Measurements from ENCODE around the gene MAS1. TPM values are rescaled to one million over a fixed set of nuclear protein-coding genes. Genes with fewer than 3 reads are reported as not detected.

The MAS1 gene
- total and polyA plus RNA-seq, 2 experiments from 2014 or later, result not detected

- 75 to 82% methylated on average over 5 of the region's 5 CpGs for WGBS, 2 experiments (ENCODE audit: low coverage in 1 of 2, low lambda C conversion rate in 2 of 2, missing lambda C conversion rate in 2 of 2)
- no peaks in the 10 kb centered on the region for H3F3A ChIP-seq (ENCODE audit: insufficient read depth)
- H3K27ac ChIP-seq, result no peak overlapping the region
- H3K4me3 ChIP-seq, result no peak overlapping the region
- no peaks in the 10 kb centered on the region; the same call in 1 of the 2 replicates for H3K27me3 ChIP-seq (replicated peaks; ENCODE audit: insufficient read depth)
- H3K79me2 ChIP-seq (ENCODE audit: insufficient read depth), result no peaks in the 10 kb centered on the region
- H3K9me3 ChIP-seq (ENCODE audit: low read depth), result no peaks in the 10 kb centered on the region
- no peak overlapping the region for H2AFZ ChIP-seq
- no peaks in the 10 kb centered on the region for H4K20me1 ChIP-seq (ENCODE audit: insufficient read depth)
- no peak overlapping the region for H3K9ac ChIP-seq
- in situ Hi-C loops (cut with MboI), result no loop called here
- H3K9me2 ChIP-seq (ENCODE audit: insufficient read depth), result no peaks in the 10 kb centered on the region
- no peak for DNase-seq
- H3K36me3 ChIP-seq (ENCODE audit: low read depth), result no peaks in the 10 kb centered on the region
- TF ChIP-seq EZH2 (IDR thresholded peaks at IDR 0.05; ENCODE audit: insufficient read depth, poor library complexity, severe bottlenecking), result no peak
- no peak for TF ChIP-seq EZH2phosphoT487 (IDR thresholded peaks at IDR 0.05; ENCODE audit: insufficient read depth, low read depth)
- H3K4me2 ChIP-seq (ENCODE audit: unreplicated experiment), result no peak overlapping the region
- no peaks in the 10 kb centered on the region for H3K4me1 ChIP-seq (ENCODE audit: insufficient read depth)
Observed at GRCh38 chr6:159877256-159877808, 13.5 kb upstream of the MAS1 start.

GRCh38 chr6:159878341-159878740, 12.4 kb upstream of the MAS1 start:
- Histone ChIP-seq H3K27ac (no peak overlapping the region), H3K36me3 (ENCODE audit: low read depth) (no peaks in the 10 kb centered on the region), H3K79me2 (ENCODE audit: insufficient read depth) (no peaks in the 10 kb centered on the region), H3K4me1 (ENCODE audit: insufficient read depth) (no peaks in the 10 kb centered on the region), H3K4me3 (no peak overlapping the region), H3K9ac (no peak overlapping the region), H4K20me1 (ENCODE audit: insufficient read depth) (no peaks in the 10 kb centered on the region), H3F3A (ENCODE audit: insufficient read depth) (no peaks in the 10 kb centered on the region), H3K4me2 (ENCODE audit: unreplicated experiment) (no peak overlapping the region), H2AFZ (no peak overlapping the region), H3K9me2 (ENCODE audit: insufficient read depth) (no peaks in the 10 kb centered on the region), H3K27me3 (replicated peaks; ENCODE audit: insufficient read depth) (no peaks in the 10 kb centered on the region; the same call in 1 of the 2 replicates), H3K9me3 (ENCODE audit: low read depth) (no peaks in the 10 kb centered on the region)
- TF ChIP-seq EZH2phosphoT487 (IDR thresholded peaks at IDR 0.05; ENCODE audit: insufficient read depth, low read depth) (no peak), EZH2 (IDR thresholded peaks at IDR 0.05; ENCODE audit: insufficient read depth, poor library complexity, severe bottlenecking) (no peak)
- WGBS, 2 experiments (ENCODE audit: low coverage in 1 of 2, low lambda C conversion rate in 2 of 2, missing lambda C conversion rate in 2 of 2), result 68 to 70% methylated on average over 8 of the region's 8 CpGs
- DNase-seq, result no peak
- in situ Hi-C loops (cut with MboI), result no loop called here

- Histone ChIP-seq H4K20me1 (ENCODE audit: insufficient read depth) (no peaks in the 10 kb centered on the region), H3K9me2 (ENCODE audit: insufficient read depth) (no peaks in the 10 kb centered on the region), H3K27me3 (replicated peaks; ENCODE audit: insufficient read depth) (no peaks in the 10 kb centered on the region; the same call in 1 of the 2 replicates), H3K9ac (no peak overlapping the region), H3K4me3 (no peak overlapping the region), H3K36me3 (ENCODE audit: low read depth) (no peaks in the 10 kb centered on the region), H3K4me1 (ENCODE audit: insufficient read depth) (no peaks in the 10 kb centered on the region), H3K9me3 (ENCODE audit: low read depth) (no peaks in the 10 kb centered on the region), H3F3A (ENCODE audit: insufficient read depth) (no peaks in the 10 kb centered on the region), H2AFZ (no peak overlapping the region), H3K27ac (no peak overlapping the region), H3K79me2 (ENCODE audit: insufficient read depth) (no peaks in the 10 kb centered on the region), H3K4me2 (ENCODE audit: unreplicated experiment) (no peak overlapping the region)
- TF ChIP-seq EZH2phosphoT487 (IDR thresholded peaks at IDR 0.05; ENCODE audit: insufficient read depth, low read depth) (no peak), EZH2 (IDR thresholded peaks at IDR 0.05; ENCODE audit: insufficient read depth, poor library complexity, severe bottlenecking) (no peak)
- in situ Hi-C loops (cut with MboI), result no loop called here
- DNase-seq, result no peak
- 74 to 81% methylated on average over 11 of the region's 11 CpGs for WGBS, 2 experiments (ENCODE audit: low coverage in 1 of 2, low lambda C conversion rate in 2 of 2, missing lambda C conversion rate in 2 of 2)
Observed at GRCh38 chr6:159879856-159880255, 10.9 kb upstream of the MAS1 start.

- Histone ChIP-seq H3K27me3 (replicated peaks; ENCODE audit: insufficient read depth) (peaks cover under 1% of the 10 kb centered on the region; the same call in 1 of the 2 replicates), H3K4me3 (no peak overlapping the region), H3K9me3 (ENCODE audit: low read depth) (no peaks in the 10 kb centered on the region), H3K27ac (no peak overlapping the region), H3K36me3 (ENCODE audit: low read depth) (no peaks in the 10 kb centered on the region), H3K4me1 (ENCODE audit: insufficient read depth) (no peaks in the 10 kb centered on the region), H3K9me2 (ENCODE audit: insufficient read depth) (no peaks in the 10 kb centered on the region), H4K20me1 (ENCODE audit: insufficient read depth) (no peaks in the 10 kb centered on the region), H3F3A (ENCODE audit: insufficient read depth) (no peaks in the 10 kb centered on the region), H3K79me2 (ENCODE audit: insufficient read depth) (no peaks in the 10 kb centered on the region), H3K9ac (no peak overlapping the region), H3K4me2 (ENCODE audit: unreplicated experiment) (no peak overlapping the region), H2AFZ (no peak overlapping the region)
- no peak for DNase-seq
- in situ Hi-C loops (cut with MboI), result no loop called here
- TF ChIP-seq EZH2phosphoT487 (IDR thresholded peaks at IDR 0.05; ENCODE audit: insufficient read depth, low read depth), result no peak
- no peak for TF ChIP-seq EZH2 (IDR thresholded peaks at IDR 0.05; ENCODE audit: insufficient read depth, poor library complexity, severe bottlenecking)
- 70 to 77% methylated on average over 6 of the region's 6 CpGs for WGBS, 2 experiments (ENCODE audit: low coverage in 1 of 2, low lambda C conversion rate in 2 of 2, missing lambda C conversion rate in 2 of 2)
Observed at GRCh38 chr6:159880412-159880975, 10.3 kb upstream of the MAS1 start.

All from GM23248 (cell line).